Stimulated activated CD8-positive, alpha-beta memory T cell treated with anti-CD3 and anti-CD28 coated beads, Interleukin-4, amount 100 ng/mL, for 1 hour (primary cell): ENCODE measurements around the gene GSN.

Experiments used
- DNase-seq, 2 donors: peaks; one replicate each; pipeline ENCODE4 v3.0.0-alpha.2; 2020; ENCODE audit warnings: low read depth in 2 of 2, low spot score in 1 of 2

Gene GSN

GRCh38 chr9:121272401-121272948 is 4.5 kb downstream of the GSN start:
- DNase-seq: no peak

- DNase-seq: no peak
These were observed 5.3 kb downstream of the GSN start for GRCh38 chr9:121273064-121273775.

GRCh38 chr9:121274851-121275250 is 6.9 kb downstream of the GSN start:
- DNase-seq: no peak

GRCh38 chr9:121275781-121276658 is 8.1 kb downstream of the GSN start:
- DNase-seq: no peak

GRCh38 chr9:121277026-121277425 is 9.1 kb downstream of the GSN start:
- no peak for DNase-seq

GRCh38 chr9:121277518-121278295 is 9.7 kb downstream of the GSN start:
- DNase-seq: no peak

DNA sequence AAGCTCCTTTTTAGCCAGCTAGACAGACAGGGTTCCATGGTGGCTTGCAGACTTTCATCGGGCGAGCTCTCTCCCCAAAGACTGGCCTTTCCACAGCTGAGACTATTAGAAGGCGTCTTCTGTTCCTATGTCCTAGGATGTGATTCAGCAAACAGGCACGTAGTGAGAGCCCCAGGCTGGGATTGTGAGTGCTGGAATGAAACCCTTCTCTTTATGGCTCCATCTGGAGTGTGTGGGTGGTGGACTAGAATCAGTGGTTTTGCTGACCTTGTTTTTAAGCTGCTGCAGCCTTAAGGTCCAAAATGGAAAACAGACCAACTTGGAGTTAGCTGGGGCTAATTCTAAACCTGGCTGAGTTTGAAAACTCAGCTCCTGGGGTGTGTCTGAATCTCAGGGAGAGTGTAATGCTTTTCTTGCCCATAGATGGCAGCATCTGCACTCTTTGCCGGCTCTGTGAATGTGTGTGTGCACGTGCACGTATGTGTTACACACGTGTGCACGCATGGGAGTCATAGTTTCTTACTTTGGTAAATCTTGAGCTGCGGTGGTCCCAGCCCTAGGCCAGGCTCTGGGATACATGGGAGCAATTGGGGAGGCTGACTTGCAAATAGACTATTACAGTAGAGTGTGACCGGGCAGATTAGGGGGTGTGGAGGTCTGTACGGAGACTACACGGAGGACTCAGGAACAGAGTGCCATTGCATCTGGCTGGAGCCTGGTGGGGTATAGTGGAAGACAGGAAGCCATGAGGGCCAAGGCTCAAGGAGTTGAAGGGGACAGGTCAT is 10.7 kb downstream of the GSN start:
- DNase-seq: no peak

GRCh38 chr9:121279776-121280388 is 11.9 kb downstream of the GSN start:
- no peak for DNase-seq

- DNase-seq: no peak
These were observed 13.0 kb downstream of the GSN start for GRCh38 chr9:121280715-121281613.

GRCh38 chr9:121281614-121282276 is 13.8 kb downstream of the GSN start:
- no peak for DNase-seq

DNA sequence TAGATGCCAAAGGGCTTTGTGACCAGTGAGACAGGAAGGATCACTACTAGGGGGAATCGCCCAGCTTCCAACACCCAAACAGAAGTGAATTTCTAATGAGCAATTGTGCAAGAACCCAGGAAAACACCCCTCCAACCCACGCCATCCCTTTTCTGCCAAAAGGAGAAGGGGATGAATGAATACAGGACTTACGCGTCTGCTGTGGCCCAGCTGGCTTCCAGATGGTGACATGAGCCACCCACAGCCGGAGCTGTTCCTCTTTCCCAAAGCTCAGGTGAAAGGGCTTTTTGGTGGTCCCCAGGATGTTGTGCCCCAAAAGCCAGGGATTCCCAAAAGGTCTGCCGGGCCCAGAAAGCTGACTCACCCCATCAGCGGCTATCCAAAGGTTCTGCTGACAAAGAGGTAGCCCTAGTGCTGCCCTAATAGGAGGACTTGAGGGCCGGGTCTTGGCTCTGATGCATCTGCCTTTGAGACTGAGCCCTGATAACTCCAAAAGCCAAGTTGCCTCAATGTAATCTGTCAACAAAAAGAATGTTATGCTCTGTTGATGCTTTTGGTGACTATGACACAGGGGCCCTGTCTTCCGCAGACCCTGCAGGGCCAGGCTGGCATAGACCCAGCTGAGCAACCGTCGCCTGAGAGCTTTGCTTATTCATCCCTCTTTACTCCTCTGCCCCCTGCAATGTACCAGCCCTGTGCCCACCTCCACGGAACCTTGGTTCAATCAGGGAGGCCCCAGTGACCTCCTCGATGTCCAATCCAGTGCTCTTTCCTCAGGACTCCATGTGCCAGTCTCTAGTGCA is 14.5 kb downstream of the GSN start:
- no peak for DNase-seq

DNA sequence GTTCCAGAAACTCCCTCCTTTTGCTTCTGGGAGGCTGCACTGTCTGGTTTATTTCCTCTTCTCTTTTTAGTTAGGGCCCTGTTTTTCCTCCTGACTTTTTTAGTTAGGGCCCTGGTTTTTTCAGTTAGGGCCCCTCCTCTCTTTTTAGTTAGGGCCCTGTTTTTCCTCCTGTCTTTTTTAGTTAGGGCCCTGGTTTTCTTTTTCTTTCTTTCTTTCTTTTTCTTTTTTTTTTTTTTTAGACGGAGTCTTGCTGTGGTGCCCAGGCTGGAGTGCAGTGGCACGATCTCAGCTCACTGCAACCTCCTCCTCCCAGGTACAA is 15.1 kb downstream of the GSN start:
- no peak for DNase-seq

DNA sequence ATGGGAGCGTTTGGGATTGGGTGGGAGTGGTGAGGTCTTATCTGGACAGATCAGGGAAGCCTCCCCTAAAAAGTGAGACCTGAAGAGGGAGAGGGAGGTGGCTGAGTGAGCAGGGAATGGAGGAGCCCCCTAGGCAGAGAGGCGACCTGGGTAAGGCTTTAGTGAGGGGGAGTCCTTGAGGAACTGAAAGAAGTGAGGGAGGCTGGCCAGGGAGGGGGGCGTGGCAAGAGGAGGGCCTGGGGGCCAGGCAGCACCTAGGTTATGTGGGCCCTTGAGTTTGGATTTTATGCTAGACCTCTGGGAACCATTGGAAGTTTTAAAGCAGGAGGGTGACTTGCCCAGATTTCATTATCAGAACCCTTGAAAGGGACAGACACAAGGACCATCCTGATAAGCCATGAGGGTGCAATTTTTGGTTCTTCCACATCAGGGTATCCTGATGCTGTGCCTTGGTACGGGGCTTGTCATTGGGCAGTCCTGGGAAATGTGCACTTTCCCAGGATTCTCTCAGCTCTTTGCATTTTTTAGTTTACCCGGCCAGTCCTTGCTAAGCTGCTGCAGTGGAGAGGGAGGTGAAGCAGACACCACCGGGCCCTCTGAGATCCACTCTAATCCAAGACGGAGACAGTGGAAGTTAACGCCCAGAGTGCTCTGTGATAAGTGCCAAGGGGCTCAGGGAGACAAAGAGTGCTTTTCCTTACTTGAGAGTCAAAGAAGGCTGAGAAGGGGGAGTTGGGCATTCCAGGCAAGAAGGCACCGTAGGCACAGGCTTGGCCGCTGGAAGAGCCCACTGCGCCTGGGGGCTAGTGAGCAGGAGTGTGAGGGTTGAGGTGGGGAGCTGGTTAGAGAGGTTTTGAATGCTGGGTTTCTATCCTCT is 16.1 kb downstream of the GSN start:
- no peak for DNase-seq

GRCh38 chr9:121284733-121285451 is 16.9 kb downstream of the GSN start:
- no peak for DNase-seq

DNA sequence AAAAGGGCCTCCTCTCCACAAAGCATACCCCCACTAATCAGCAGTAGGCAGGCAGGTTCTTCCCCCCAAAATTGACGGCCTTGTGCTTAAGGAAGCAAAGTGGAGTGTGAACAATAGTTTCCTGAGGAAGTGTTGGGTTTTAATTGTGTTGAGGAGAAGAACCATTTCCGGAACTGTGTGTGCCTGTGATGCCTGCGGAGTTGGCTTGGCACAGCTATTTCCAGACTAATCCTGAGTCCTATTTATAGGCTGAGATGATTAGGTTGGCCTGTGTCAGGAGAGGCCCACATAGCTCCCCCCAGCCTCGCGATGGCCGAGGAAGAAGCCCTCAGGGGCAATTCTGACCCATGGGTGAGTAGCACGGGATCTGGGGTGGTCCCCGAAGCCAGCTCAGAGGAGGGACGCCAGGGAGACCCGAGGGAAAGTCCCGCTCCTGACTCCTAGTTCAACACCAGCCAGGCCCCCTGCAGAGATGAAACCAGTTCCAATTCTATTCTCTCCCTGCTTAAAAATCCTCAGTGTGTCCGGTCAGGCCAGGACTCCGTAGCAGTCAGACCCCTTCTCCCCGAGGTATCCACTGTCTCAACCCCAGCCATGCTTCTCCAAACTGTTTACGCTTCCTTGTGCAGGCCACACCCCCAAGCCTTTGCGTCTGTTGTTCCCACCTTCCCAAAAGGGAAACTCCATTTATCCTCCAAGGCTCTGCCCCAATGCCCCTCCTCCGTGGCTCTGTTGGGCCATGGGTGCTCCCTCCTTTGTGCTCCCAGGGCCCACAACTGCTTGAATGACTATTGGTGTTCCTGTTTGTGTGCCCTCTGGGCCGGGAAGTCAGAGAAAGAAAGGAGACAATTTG is 18.1 kb downstream of the GSN start:
- DNase-seq: no peak

- DNase-seq: no peak
These were observed 18.7 kb downstream of the GSN start for GRCh38 chr9:121286688-121286972.
